ENCODE results near the gene CYP3A4.
"Not testable (repeated sequence)": the region's sequence is repeated elsewhere in the genome, so short reads cannot be mapped to it uniquely, and the experiment has no call there.

CYP3A4 gene

DNA sequence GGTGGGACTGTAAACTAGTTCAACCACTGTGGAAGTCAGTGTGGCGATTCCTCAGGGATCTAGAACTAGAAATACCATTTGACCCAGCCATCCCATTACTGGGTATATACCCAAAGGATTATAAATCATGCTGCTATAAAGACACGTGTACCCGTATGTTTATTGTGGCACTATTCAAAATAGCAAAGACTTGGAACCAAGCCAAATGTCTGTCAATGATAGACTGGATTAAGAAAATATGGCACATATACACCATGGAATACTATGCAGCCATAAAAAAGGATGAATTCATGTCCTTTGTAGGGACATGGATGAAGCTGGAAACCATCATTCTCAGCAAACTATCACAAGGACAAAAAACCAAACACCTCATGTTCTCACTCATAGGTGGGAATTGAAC is 37.1 kb downstream of the CYP3A4 start:
- not testable (repeated sequence) for H3K27ac ChIP-seq (ENCODE audit: low read depth, low read length); H3K9ac ChIP-seq (ENCODE audit: low read length); H3K9me3 ChIP-seq (ENCODE audit: low read length); H3K4me1 ChIP-seq (ENCODE audit: insufficient read depth, low read length); H3K36me3 ChIP-seq (ENCODE audit: insufficient read depth, low read length); H3K4me3 ChIP-seq (ENCODE audit: low read depth in 1 of 2, low read length in 2 of 2); H3K27me3 ChIP-seq (ENCODE audit: control insufficient read depth in 1 of 2, insufficient read depth in 2 of 2, low read length in 2 of 2)

GRCh38 chr7:99745395-99745794 is 38.6 kb downstream of the CYP3A4 start:
- not testable (repeated sequence) for H3K9me3 ChIP-seq (ENCODE audit: low read length); H3K4me3 ChIP-seq (ENCODE audit: low read depth in 1 of 2, low read length in 2 of 2); H3K4me1 ChIP-seq (ENCODE audit: insufficient read depth, low read length); H3K27ac ChIP-seq (ENCODE audit: low read depth, low read length); H3K36me3 ChIP-seq (ENCODE audit: insufficient read depth, low read length); H3K27me3 ChIP-seq (ENCODE audit: control insufficient read depth in 1 of 2, insufficient read depth in 2 of 2, low read length in 2 of 2); H3K9ac ChIP-seq (ENCODE audit: low read length)

DNA sequence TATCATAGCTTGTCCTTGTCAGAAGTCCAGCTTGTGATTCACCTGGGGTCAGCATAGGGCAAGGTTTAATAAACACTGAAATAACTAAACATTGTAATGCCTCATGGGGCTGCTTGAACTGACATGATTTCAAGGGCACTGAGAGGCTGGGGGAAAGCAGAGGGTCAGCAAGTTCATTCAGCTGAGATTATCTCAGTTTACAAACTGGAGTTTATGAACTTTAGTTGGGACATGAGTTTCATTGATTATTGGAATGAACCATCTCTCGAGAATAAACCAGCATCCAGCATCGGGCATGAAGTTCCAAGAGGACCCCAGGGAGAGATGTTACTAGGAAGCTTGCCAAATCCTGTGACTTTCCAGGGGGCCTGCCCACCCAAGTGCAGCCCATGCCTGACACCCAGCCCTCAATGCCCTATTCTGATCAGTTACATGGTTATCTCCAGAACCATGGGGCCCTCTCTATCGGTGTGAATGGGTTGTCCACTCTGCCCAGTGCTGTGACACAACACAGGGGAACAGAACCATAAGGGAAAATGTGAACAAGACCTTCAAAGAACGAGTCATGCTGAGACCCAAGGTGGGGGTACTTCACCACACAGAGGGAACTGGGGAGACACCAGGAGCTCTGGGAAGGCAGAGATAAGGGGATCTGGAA is 41.1 kb downstream of the CYP3A4 start:
- H3K4me3 ChIP-seq (ENCODE audit: low read depth in 1 of 2, low read length in 2 of 2): no peak overlapping the region
- H3K9me3 ChIP-seq (ENCODE audit: low read length): no peaks in the 10 kb centered on the region
- no peak overlapping the region for H3K9ac ChIP-seq (ENCODE audit: low read length)
- H3K36me3 ChIP-seq (ENCODE audit: insufficient read depth, low read length): no peaks in the 10 kb centered on the region
- H3K27me3 ChIP-seq (ENCODE audit: control insufficient read depth in 1 of 2, insufficient read depth in 2 of 2, low read length in 2 of 2): no peaks in the 10 kb centered on the region
- H3K4me1 ChIP-seq (ENCODE audit: insufficient read depth, low read length): no peaks in the 10 kb centered on the region
- H3K27ac ChIP-seq (ENCODE audit: low read depth, low read length): no peak overlapping the region

GRCh38 chr7:99741441-99741795 is 42.6 kb downstream of the CYP3A4 start:
- Histone ChIP-seq H3K27me3 (ENCODE audit: control insufficient read depth in 1 of 2, insufficient read depth in 2 of 2, low read length in 2 of 2) (no peaks in the 10 kb centered on the region), H3K9ac (ENCODE audit: low read length) (no peak overlapping the region), H3K4me3 (ENCODE audit: low read depth in 1 of 2, low read length in 2 of 2) (no peak overlapping the region), H3K27ac (ENCODE audit: low read depth, low read length) (no peak overlapping the region), H3K36me3 (ENCODE audit: insufficient read depth, low read length) (no peaks in the 10 kb centered on the region), H3K4me1 (ENCODE audit: insufficient read depth, low read length) (no peaks in the 10 kb centered on the region), H3K9me3 (ENCODE audit: low read length) (no peaks in the 10 kb centered on the region)

DNA sequence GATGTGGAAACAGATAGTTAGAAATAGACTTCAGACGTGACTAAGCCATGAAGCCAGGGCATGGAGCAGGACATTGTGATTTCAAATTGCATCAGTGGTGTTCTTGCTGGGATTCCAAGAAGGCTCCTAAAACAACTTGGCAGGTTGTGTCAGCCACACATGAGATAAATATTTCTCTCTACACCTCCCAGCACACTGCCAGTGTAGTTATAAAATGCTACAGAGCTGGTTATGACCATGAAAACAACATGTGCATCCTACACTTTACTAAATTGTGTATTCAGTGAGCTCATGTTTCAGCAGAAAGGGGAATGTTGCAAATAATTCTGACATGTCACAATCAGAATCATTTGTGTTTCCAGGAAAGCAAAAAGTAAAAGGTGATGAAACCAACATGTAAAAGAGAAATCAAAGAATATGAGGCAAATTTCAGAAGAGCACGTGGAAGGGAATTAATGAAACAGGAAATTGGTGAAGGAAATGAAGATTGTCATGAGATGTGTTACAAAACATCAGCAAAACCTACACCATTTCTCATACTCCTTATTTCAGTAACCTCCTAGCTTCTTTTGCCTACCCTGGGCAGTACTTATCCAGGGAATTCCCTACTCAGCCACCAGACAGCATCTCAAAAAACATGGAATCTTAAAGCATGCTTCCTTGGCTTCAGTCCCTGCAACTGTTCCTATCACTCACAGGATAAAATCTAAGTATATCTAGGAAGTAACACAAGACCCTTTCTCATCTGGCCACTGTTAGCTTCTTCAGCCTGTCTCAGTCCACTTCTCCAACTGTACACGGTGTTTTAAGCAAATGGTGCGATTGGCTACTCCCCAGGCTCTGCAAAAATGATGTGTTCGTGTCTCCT is 43.2 kb downstream of the CYP3A4 start:
- Histone ChIP-seq H3K9ac (ENCODE audit: low read length) (no peak overlapping the region), H3K36me3 (ENCODE audit: insufficient read depth, low read length) (no peaks in the 10 kb centered on the region), H3K27me3 (ENCODE audit: control insufficient read depth in 1 of 2, insufficient read depth in 2 of 2, low read length in 2 of 2) (no peaks in the 10 kb centered on the region), H3K4me1 (ENCODE audit: insufficient read depth, low read length) (no peaks in the 10 kb centered on the region), H3K9me3 (ENCODE audit: low read length) (no peaks in the 10 kb centered on the region), H3K4me3 (ENCODE audit: low read depth in 1 of 2, low read length in 2 of 2) (no peak overlapping the region), H3K27ac (ENCODE audit: low read depth, low read length) (no peak overlapping the region)

DNA sequence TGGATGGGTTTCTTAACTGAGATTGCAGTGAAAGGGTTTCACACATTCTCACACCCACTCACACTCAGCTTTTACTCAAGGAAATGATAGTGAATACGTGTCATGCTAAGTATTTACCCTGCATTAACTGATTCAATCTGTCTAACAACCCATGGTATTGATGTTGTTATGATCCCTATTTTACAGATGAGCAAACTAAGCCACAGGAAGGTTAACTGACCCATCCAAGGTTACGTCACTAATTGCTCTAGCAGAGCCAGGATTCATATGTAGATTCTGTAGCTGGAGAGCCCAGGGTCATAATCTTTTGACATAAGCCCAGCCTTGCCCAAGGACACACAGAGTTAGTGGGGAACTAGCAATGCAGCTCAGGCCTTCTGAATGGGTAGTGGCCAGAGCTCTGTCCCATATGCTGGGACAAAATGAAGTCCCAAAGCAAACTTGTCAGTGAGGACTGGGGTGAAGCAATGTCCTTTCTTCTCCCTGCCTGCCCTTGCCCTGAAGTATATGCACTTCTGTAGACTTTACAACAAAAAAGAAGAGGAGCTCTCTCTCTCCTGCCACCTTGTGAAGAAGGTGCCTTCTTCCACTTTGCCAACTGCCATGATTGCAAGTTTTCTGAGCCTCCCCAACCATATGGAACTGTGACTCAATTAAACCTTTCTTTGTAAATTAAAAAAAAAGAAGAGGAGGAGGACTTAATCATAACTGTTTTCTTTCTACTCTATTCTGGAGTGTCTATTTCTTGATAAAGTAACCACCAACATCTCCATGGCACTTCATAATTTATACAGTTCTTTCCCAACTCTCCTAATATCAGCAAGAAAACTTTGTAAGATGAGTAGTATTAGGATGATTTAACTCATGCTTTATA is 44.0 kb downstream of the CYP3A4 start:
- Histone ChIP-seq H3K9ac (ENCODE audit: low read length) (no peak overlapping the region), H3K27ac (ENCODE audit: low read depth, low read length) (no peak overlapping the region), H3K27me3 (ENCODE audit: control insufficient read depth in 1 of 2, insufficient read depth in 2 of 2, low read length in 2 of 2) (no peaks in the 10 kb centered on the region), H3K9me3 (ENCODE audit: low read length) (no peaks in the 10 kb centered on the region), H3K4me3 (ENCODE audit: low read depth in 1 of 2, low read length in 2 of 2) (no peak overlapping the region), H3K4me1 (ENCODE audit: insufficient read depth, low read length) (no peaks in the 10 kb centered on the region), H3K36me3 (ENCODE audit: insufficient read depth, low read length) (no peaks in the 10 kb centered on the region)

GRCh38 chr7:99737726-99738125 is 46.3 kb downstream of the CYP3A4 start:
- Histone ChIP-seq H3K27ac (ENCODE audit: low read depth, low read length) (no peak overlapping the region), H3K9me3 (ENCODE audit: low read length) (no peaks in the 10 kb centered on the region), H3K4me1 (ENCODE audit: insufficient read depth, low read length) (no peaks in the 10 kb centered on the region), H3K4me3 (ENCODE audit: low read depth in 1 of 2, low read length in 2 of 2) (no peak overlapping the region), H3K36me3 (ENCODE audit: insufficient read depth, low read length) (no peaks in the 10 kb centered on the region), H3K9ac (ENCODE audit: low read length) (no peak overlapping the region), H3K27me3 (ENCODE audit: control insufficient read depth in 1 of 2, insufficient read depth in 2 of 2, low read length in 2 of 2) (no peaks in the 10 kb centered on the region)

GRCh38 chr7:99736667-99737066 is 47.3 kb downstream of the CYP3A4 start:
- not testable (repeated sequence) for H3K36me3 ChIP-seq (ENCODE audit: insufficient read depth, low read length); H3K9me3 ChIP-seq (ENCODE audit: low read length); H3K4me3 ChIP-seq (ENCODE audit: low read depth in 1 of 2, low read length in 2 of 2); H3K9ac ChIP-seq (ENCODE audit: low read length); H3K27me3 ChIP-seq (ENCODE audit: control insufficient read depth in 1 of 2, insufficient read depth in 2 of 2, low read length in 2 of 2); H3K27ac ChIP-seq (ENCODE audit: low read depth, low read length); H3K4me1 ChIP-seq (ENCODE audit: insufficient read depth, low read length)

DNA sequence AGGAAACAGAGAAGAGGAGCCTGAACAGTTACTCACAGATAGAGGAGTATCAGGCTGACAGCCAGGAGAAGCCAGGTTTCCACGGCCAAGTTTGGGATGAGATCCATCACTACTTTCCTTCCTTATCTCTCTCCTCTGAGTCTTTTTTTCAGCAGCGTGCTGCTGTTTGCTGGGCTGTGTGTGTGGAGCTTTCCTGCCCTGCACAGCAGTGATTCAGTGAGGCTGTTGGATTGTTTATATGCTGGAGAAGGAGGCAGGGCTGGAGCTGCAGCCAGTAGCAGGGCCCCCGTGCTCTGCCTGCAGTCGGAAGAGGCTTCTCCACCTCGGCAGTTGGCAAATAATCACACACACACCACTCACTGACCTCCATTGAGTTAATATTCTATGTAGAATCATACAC is 49.0 kb downstream of the CYP3A4 start, which contains the start of gene CYP3A7:
CYP3A7 (minus strand) TSS at position 210 of the 400 bp plus-strand sequence; CDS start at position 107, 103 bp downstream.
- Histone ChIP-seq H3K9me3 (ENCODE audit: low read length) (no peaks in the 10 kb centered on the region), H3K4me3 (ENCODE audit: low read depth in 1 of 2, low read length in 2 of 2) (no peak within 1 kb of the TSS), H3K27ac (ENCODE audit: low read depth, low read length) (no peak within 1 kb of the TSS), H3K36me3 (ENCODE audit: insufficient read depth, low read length) (no peaks in the 10 kb centered on the region), H3K9ac (ENCODE audit: low read length) (no peak within 1 kb of the TSS), H3K27me3 (ENCODE audit: control insufficient read depth in 1 of 2, insufficient read depth in 2 of 2, low read length in 2 of 2) (no peaks in the 10 kb centered on the region), H3K4me1 (ENCODE audit: insufficient read depth, low read length) (no peaks in the 10 kb centered on the region)

GRCh38 chr7:99733448-99733847 is 50.5 kb downstream of the CYP3A4 start:
- H3K4me3 ChIP-seq (ENCODE audit: low read depth in 1 of 2, low read length in 2 of 2): no peak overlapping the region
- H3K9me3 ChIP-seq (ENCODE audit: low read length): no peaks in the 10 kb centered on the region
- H3K27ac ChIP-seq (ENCODE audit: low read depth, low read length): no peak overlapping the region
- H3K36me3 ChIP-seq (ENCODE audit: insufficient read depth, low read length): no peaks in the 10 kb centered on the region
- H3K27me3 ChIP-seq (ENCODE audit: control insufficient read depth in 1 of 2, insufficient read depth in 2 of 2, low read length in 2 of 2): no peaks in the 10 kb centered on the region
- no peak overlapping the region for H3K9ac ChIP-seq (ENCODE audit: low read length)
- H3K4me1 ChIP-seq (ENCODE audit: insufficient read depth, low read length): no peaks in the 10 kb centered on the region

DNA sequence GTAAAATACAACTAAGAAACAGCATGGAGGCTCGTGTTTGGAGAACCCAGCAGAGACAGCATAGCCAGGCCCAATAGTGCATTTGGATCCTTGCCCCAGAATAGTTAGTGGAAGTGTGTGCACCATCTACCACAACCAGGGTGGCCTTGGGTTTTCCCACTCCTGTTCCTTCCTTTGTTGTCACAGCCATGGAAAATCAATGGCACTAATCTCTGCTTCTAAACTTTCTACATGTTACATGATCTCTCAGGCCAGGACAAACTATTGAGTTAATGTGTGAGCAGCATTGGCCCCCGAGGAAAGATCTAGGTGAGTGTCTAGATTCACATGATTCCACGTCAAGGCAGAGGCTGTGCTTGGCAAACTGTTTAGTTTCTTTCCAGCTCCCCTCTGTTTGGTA is 51.0 kb downstream of the CYP3A4 start:
- no peak overlapping the region for H3K27ac ChIP-seq (ENCODE audit: low read depth, low read length)

More for the DNA sequence above, 51.0 kb downstream of the CYP3A4 start:
- H3K27me3 ChIP-seq (ENCODE audit: control insufficient read depth in 1 of 2, insufficient read depth in 2 of 2, low read length in 2 of 2): no peaks in the 10 kb centered on the region
- H3K4me3 ChIP-seq (ENCODE audit: low read depth in 1 of 2, low read length in 2 of 2): no peak overlapping the region
- H3K36me3 ChIP-seq (ENCODE audit: insufficient read depth, low read length): no peaks in the 10 kb centered on the region
- no peaks in the 10 kb centered on the region for H3K4me1 ChIP-seq (ENCODE audit: insufficient read depth, low read length)
- no peak overlapping the region for H3K9ac ChIP-seq (ENCODE audit: low read length)
- no peaks in the 10 kb centered on the region for H3K9me3 ChIP-seq (ENCODE audit: low read length)

All from muscle layer of colon (tissue), 2 donors.